ENCODE data around the gene HOXA13. TPM values are rescaled to one million over a fixed set of nuclear protein-coding genes. Genes with fewer than 3 reads are reported as not detected.

The HOXA13 gene
- total RNA-seq, 4 donors from 2014 or later = not detected

- H3K27ac ChIP-seq = peak overlapping the region in 1 of 4 donors; percentile 93
- TF ChIP-seq, protein P1, sequence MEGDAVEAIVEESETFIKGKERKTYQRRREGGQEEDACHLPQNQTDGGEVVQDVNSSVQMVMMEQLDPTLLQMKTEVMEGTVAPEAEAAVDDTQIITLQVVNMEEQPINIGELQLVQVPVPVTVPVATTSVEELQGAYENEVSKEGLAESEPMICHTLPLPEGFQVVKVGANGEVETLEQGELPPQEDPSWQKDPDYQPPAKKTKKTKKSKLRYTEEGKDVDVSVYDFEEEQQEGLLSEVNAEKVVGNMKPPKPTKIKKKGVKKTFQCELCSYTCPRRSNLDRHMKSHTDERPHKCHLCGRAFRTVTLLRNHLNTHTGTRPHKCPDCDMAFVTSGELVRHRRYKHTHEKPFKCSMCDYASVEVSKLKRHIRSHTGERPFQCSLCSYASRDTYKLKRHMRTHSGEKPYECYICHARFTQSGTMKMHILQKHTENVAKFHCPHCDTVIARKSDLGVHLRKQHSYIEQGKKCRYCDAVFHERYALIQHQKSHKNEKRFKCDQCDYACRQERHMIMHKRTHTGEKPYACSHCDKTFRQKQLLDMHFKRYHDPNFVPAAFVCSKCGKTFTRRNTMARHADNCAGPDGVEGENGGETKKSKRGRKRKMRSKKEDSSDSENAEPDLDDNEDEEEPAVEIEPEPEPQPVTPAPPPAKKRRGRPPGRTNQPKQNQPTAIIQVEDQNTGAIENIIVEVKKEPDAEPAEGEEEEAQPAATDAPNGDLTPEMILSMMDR (IDR thresholded peaks at IDR 0.05) = no peak
- no peak for TF ChIP-seq POLR2A (IDR thresholded peaks at IDR 0.05)
- H3K9me3 ChIP-seq = peaks cover 0 to 13% (median 0%) of the 10 kb centered on the region in 4 donors
- H3K36me3 ChIP-seq = no peaks in the 10 kb centered on the region
- H3K27me3 ChIP-seq = peaks cover 0 to 6% of the 10 kb centered on the region in 2 donors
- no peak for DNase-seq
- H3K4me3 ChIP-seq = peak overlapping the region in 3 of 4 donors; percentile 46 to 81 (median 71)
- peaks cover 0 to 37% (median 9%) of the 10 kb centered on the region in 4 donors for H3K4me1 ChIP-seq
Measured at GRCh38 chr7:27162561-27163287, 37.2 kb downstream of the HOXA13 start.

GRCh38 chr7:27161721-27162560 is 38.0 kb downstream of the HOXA13 start:
- peak overlapping the region in 3 of 4 donors; percentile 3 to 81 (median 70) for H3K4me3 ChIP-seq

GRCh38 chr7:27161214-27161720 is 38.6 kb downstream of the HOXA13 start:
- Histone ChIP-seq H3K9me3 (peaks cover 0 to 17% (median 0%) of the 10 kb centered on the region in 4 donors), H3K27me3 (peaks cover 0 to 1% of the 10 kb centered on the region in 2 donors), H3K4me3 (peak overlapping the region; percentile 53 to 81 (median 70)), H3K36me3 (no peaks in the 10 kb centered on the region), H3K27ac (peak overlapping the region; percentile 20 to 93 (median 73)), H3K4me1 (peaks cover 0 to 41% (median 8%) of the 10 kb centered on the region in 4 donors)
- no peak for TF ChIP-seq POLR2A (IDR thresholded peaks at IDR 0.05)
- TF ChIP-seq, protein P1 (IDR thresholded peaks at IDR 0.05) = peak in 1 of 6 experiments; percentile 20
- peak in 2 of 3 donors; percentile 61 to 78 for DNase-seq

More at GRCh38 chr7:27161721-27162560, 38.0 kb downstream of the HOXA13 start:
- Histone ChIP-seq H3K27ac (peak overlapping the region; percentile 20 to 93 (median 61)), H3K27me3 (peaks cover 0 to 6% of the 10 kb centered on the region in 2 donors), H3K9me3 (peaks cover 0 to 20% (median 0%) of the 10 kb centered on the region in 4 donors), H3K4me1 (peaks cover 0 to 45% (median 9%) of the 10 kb centered on the region in 4 donors), H3K36me3 (no peaks in the 10 kb centered on the region)
- TF ChIP-seq, protein P1 (IDR thresholded peaks at IDR 0.05) = peak in 1 of 6 experiments; percentile 12
- peak in 1 of 2 donors; percentile 20 for TF ChIP-seq POLR2A (IDR thresholded peaks at IDR 0.05)
- DNase-seq = peak in 2 of 3 donors; percentile 56 to 78

DNA sequence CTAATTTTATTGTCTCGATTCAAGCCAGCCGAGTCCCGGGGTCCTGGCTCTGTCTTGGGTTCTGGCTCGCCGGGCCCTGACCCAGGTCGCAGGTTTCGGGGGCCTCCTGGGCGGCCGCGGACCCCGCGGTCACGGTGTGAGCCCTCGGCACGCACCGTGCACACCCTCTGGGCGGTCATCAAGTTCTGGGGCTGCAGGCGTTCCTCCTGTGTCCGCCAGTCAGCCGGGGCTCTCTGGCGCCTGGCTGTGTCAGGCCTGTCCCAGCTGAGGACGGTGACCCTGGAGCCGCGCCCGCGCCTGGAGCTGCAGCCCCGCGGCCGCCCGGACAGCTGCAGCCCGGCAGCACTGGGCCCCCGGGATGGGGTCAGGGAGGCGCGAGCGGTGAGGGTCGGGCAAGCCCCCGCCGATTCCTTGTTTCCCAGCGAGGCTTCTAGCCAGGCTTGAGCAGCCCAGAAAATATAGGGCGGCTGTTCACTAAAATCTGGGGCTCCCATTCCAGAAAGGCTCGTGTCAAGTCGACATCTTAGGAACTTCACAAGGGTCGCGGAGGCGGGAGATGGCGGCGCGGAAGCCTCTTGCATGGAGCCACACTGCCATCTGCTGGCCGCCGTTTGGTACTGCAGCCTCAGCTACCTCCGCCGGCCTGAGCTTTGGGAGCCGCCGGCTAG is 39.2 kb downstream of the HOXA13 start:
- peak overlapping the region; percentile 53 to 81 (median 70) for H3K4me3 ChIP-seq
- H3K36me3 ChIP-seq = no peaks in the 10 kb centered on the region
- peak; percentile 91 to 96 (median 95) for DNase-seq
- H3K27me3 ChIP-seq = no peaks in the 10 kb centered on the region
- H3K27ac ChIP-seq = peak overlapping the region; percentile 55 to 93 (median 84)
- TF ChIP-seq, protein P1 (IDR thresholded peaks at IDR 0.05) = peak; percentile 96 to 100 (median 100)
- no peak for TF ChIP-seq POLR2A (IDR thresholded peaks at IDR 0.05)
- peaks cover 0 to 39% (median 9%) of the 10 kb centered on the region in 4 donors for H3K4me1 ChIP-seq
- peaks cover 0 to 11% (median 0%) of the 10 kb centered on the region in 4 donors for H3K9me3 ChIP-seq

DNA sequence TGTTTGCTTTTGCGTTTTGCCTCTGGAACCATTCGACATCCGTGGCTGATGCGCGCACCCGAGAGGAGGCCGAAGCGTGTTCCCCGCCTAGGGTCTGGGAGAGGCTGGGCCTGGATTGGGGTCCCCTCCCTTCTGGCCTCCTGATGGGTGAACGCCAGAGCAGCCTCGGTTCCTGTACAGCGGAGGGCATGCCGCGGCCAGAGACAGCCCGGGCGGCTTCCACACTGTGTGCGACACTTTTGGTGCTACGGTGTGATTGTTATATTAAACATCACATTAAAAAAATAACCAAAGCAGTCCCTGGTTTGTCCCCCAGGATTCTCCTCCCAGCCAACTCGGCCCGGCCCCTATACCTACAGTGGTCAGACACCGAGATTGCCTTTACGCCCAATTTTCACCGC is 39.7 kb downstream of the HOXA13 start:
- Histone ChIP-seq H3K4me3 (peak overlapping the region; percentile 53 to 81 (median 70)), H3K36me3 (no peaks in the 10 kb centered on the region), H3K9me3 (peaks cover 0 to 7% (median 0%) of the 10 kb centered on the region in 4 donors), H3K4me1 (peaks cover 0 to 44% (median 9%) of the 10 kb centered on the region in 4 donors), H3K27ac (peak overlapping the region; percentile 55 to 93 (median 84)), H3K27me3 (no peaks in the 10 kb centered on the region)
- peak in 2 of 3 donors; percentile 51 to 64 for DNase-seq
- TF ChIP-seq POLR2A (IDR thresholded peaks at IDR 0.05) = no peak

Data from Peyer's patch (tissue), 4 donors.